Fibroblast of skin of right quadriceps (primary cell): Measurements from ENCODE around the gene CTNND2.
"Not testable (repeated sequence)": the region's sequence is repeated elsewhere in the genome, so short reads cannot be mapped to it uniquely, and the experiment has no call there.

Experiments used
- DNase-seq: peaks from one replicate; pipeline ENCODE4 v3.0.0-alpha.2; 2013

The CTNND2 gene

DNA sequence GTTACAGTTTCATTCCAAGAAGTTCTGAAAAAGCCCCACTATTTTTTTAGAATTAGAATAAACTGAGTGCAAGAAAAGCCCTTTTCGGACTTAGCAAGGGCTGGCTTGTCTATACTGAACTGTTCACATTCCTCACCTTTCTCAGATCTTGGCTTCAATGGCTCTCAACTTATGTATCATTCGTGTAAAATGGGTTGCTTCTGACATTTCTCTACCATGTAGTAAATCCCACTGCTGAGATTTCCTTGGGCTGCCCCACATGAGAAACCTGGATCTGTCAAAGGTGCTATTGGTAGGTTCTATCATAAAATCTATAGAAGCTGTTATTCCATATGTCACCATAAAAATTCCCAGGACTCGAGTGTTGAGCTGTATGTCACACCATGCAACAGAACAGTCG is 454.3 kb downstream of the CTNND2 start:
- DNase-seq = no peak

DNA sequence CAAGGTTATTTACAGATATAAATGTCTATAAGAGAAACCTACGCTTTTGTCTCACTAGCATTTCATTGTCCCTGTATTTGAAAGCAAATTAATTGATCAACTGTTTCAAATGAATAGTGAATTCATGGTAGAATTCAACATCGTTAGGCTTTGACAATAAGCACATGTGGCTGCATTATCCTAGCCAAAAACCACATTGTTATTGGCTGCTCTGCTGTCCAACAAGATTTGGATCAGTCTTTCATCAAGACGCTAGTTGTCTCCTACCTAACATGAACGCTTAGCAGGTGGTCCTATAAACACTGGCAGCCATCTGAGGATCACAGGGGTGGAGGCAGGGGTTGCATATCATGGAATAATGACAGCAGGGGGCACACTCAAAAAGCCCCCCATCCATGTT is 455.0 kb downstream of the CTNND2 start:
- DNase-seq = no peak

DNA sequence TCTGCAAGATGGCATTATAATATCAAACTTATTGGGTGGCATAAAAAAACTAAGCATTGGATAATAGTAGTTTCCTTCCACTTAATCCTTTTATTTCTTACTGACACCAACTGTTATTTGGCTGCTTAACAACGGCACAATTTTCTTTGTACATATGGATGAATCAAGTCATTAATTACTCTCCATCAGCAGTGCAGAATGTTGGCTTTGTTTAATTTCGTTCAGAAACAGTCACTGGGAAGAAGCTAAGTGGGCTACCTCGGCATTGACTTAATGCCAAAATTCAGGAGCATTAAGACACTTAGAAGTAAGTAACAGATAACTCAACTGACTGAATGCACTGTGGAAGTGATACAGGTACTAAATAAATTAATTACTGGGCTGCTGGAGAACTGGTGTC is 460.4 kb downstream of the CTNND2 start:
- no peak for DNase-seq

DNA sequence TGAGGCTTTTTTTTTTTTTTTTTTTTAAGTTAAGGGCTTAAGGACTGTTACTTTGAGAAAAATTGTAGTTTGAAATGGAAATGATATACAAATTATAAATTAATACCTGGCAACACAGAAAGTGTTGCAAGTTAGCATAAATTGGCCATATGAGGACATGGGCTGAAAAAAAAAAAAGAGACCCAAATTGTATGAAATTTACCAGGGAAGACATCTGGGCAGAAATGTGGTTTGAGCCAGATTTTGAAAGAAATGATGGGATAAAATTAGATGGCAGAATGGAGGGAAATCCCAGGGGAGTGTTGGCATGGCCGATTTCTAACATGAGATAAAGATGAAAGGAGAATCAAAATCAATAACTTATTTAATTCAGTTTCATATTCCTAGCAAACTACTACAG is 472.1 kb downstream of the CTNND2 start:
- no peak for DNase-seq

DNA sequence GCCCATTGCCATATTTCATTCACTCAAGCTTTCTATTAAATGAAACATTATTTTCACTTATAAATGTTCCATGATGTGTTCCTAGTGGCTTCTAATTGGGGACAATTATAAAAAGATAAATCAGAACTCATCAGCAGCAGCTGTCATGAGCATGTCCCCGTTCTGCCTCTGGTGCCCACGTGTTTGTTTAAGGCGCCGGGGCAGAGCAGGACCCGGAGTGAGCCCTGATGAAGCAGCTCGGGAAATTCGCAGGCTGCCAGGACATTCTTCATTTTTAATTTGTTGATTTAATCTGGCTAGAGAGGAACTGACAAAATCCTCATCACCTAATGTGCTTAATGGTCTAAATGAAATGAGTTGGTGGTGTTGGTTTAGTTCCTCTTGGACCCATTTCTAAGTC is 475.0 kb downstream of the CTNND2 start:
- DNase-seq = no peak

DNA sequence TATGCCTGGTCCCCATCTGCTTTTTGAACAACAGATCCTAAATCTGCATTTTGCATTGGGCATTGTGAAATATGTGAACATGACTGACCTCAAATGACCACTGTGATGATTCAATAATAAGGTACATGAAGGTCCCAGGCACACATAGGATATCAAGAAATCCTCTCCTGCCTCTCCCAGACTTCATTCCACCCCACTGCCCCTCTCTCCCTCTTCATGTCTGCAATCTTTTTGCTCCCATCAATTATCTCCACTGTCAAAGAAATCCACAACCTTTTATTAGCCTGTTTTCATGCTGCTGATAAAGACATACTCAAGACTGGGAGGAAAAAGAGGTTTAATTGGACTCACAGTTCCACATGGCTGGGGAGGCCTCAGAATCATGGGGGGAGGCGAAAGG is 476.7 kb downstream of the CTNND2 start:
- no peak for DNase-seq

DNA sequence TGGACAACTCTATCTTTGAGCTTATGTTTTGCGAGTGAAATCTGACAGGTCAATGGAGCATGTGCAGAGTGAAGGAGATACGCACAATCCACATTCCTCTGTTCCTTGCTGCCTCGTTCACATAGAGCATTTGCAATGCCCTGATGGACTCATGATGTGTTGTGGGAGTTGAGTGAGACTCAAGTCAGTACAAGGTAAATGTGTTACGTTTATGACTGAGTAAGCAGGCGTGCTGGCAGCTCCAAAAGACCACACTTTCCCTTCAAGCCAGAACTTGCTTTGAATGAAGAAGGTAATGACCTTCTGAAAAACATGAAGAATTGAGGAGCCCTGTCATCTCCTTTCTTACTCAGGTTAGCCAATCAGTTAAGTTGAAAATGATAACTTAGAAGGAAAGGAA is 477.8 kb downstream of the CTNND2 start:
- no peak for DNase-seq

DNA sequence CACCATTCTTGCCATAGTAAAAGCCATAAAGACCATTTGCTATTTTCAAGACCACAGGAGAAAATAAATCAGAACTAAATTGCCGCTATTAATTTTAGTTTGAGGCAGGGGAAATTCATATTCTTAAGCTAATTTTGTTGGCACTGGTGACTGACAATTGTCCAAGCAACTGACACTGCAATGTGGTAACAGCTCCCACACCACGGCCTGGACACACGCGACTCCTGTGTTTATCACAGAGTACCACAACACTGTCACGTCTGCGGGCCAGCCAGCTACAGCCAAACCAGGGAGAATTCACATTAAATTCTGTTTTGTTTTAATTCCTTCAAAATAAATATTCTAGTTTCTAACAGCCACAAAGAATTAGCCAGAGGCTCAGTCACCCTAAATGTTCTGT is 481.9 kb downstream of the CTNND2 start:
- no peak for DNase-seq

DNA sequence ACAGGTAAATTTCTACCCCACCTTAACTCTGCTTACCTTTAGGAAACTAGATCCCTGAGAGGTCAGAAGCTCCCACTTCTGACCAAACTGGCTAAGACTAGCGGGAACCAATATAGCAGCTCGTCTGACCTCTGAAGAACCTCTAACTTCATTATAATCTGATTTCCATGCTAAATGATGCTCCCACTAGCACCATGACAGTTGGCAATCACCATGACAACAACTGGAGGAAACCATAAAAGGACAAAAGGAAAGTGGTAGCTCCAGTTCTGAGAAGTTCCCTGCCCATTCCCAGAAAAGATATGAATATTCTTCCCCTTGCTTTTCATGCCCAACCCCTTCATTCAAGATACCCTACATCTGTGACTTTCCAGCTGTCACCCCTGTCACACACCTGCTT is 483.3 kb downstream of the CTNND2 start:
- no peak for DNase-seq

DNA sequence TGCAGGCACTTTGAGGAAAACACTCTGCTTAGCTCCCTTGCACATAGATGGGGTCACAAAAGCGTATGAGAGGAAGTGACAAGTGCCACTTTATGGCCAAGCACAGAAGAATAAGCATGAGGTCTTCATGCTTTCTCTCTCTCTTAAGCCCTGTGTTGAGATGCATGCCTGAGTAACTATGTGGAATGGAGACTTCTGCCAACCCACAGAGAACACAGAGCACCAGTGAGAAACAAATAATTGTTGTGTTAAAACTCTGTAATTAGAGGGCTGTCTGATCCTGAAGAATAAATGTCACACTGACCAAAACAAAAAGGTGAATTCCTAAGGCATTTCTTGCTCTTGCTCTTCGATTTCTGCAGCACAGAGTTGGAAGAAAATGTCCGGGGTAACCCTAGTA is 488.5 kb downstream of the CTNND2 start:
- no peak for DNase-seq

DNA sequence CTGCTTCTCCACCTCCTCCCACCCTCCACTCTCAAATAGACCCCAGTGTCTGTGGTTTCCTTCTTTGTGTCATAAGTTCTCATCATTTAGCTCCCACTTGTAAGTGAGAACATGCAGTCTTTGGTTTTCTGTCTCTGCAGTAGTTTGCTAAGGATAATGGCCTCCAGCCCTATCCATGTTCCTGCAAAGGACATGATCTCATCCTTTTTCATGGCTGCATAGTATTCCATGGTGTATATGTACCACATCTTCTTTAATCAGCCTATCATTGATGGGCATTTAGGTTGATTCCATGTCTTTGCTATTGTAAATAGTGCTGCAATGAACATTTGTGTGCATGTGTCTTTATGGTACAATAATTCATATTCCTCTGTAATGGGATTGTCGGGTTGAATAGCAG is 489.5 kb downstream of the CTNND2 start:
- DNase-seq = not testable (repeated sequence)

DNA sequence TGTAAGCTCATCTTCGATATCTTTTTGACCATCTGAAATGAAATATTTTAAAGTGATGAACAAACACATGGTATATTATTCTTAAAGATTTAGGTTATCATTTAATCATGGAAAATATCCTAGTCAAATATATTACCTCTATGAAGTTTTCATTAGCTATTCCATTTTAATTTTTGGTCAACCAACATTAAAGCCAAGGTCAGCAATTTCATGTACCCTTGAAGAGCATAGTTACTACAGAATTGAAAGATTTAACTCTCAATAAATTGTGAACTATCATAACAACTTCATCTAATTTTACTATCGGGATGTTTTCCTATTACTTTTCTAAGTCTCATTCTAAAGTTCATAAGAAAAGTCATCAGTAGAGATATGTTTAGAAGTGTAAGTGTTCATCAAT is 492.6 kb downstream of the CTNND2 start:
- no peak for DNase-seq

DNA sequence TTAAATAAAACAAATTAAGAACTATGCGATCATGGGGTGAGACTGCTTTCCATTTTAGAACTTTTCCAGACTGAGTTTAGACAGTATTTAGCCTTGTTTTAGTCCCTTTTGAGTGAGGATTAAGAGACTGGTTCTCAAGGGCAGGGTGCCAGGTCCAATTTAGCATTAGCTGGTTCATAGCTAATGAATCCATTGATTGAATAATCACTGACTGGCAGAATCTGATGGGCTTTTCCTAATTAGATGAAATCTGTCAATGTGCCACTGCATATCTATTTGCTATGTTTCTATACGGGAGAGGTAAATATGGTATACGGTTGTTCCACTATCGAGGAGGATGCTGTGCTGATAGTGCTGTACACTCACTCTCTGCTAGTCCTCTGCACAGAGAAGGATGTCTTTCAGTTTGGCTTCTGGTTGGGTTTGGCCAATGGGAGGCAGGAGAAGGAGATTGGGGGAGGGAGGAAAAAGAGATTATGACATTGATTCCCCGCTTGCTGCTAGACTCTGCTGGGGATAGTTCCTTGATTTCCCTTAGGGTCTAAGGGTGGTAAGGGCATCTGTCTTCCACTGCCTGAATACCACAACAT is 496.6 kb downstream of the CTNND2 start:
- DNase-seq = no peak

DNA sequence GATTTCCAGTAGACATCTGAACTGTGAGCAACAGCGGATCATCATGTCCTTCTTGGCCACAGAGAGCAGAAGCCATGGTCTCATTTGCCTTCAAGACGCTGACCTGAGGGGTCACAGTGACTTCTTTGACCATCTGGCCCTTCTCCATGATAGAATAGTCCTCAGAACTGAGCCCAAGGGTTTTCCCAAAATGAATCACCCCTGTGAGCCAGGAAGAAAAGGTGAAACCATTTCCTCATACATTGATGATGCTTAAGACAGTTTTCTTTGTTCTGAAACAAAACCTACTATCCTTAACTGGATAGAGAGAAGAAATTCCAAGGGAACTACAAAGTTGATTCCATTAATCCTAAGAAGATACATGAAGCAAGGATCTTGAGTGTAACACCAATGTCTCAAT is 503.9 kb downstream of the CTNND2 start:
- DNase-seq = no peak

DNA sequence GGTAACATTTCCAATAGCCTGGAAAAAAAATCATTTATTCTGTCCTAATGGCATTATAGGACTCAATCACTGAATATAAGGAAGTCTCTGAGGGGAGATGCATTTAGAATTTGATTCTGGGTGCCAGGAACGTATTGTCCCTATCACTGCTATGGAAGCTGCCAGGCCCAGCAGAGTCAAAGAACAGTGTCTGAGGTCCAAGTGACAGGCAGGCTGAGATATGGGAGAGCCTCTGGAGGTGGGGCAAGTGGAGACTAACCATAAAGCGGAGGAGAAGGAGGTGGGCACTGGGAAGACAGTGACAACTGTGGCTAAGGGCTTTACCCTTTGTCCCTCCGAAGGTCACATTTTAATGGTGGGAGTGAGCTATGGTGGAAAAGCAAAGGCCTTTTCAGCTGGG is 505.5 kb downstream of the CTNND2 start:
- DNase-seq = no peak

DNA sequence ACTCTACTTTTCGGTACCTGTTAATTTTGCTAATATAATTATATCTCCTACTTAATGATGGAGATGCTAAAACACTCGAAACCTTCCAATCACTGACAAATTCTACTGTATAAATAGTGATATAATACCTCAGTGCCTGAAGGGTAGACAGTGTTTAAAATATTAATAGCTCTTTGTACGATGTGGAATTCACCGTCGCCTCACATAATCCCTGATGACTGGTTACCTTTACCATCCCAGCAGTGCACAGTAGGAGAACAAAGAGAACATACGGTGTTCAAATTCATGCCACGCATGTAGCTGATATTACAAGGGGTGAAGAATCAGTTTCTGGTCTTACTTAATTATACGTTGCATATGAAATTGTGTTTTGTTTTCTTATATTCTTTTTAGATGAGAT is 506.7 kb downstream of the CTNND2 start:
- DNase-seq = no peak

DNA sequence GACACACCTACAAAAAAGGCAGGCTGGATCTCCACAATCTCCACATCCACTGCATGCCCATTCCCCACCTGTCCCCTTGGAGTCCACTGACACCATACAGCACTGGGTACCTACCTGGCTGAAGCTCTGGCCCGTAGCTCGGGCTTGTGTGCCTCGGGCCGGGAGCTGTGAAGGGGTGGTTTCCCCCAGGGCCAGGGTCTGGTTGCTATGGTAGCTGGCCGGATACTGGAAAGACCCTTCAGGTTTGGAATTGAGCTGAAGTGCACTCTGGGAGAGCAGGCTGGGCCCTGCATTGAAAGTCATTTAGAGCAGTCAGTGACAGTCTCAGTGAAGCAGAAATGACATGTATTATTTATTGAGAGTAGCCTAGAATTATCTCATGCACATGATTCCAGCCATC is 507.3 kb downstream of the CTNND2 start:
- no peak for DNase-seq

DNA sequence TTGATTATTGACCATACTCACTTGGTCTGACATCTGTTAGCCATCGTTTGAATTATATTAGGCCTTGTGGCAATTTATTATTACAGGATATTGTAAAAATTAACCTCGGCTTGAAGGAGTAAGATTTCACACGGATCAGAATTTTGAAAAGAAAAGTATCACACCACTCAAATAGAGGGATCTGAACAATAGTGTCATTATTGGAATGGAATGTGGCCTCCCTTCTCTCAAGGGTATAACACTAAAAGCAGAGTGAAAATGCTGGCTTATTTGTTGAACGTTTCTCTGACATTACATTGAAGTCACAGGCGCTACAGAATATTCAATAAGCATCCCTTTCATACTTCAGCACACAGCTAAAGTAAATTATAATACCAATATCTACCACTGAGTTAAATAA is 509.3 kb downstream of the CTNND2 start:
- DNase-seq = no peak

DNA sequence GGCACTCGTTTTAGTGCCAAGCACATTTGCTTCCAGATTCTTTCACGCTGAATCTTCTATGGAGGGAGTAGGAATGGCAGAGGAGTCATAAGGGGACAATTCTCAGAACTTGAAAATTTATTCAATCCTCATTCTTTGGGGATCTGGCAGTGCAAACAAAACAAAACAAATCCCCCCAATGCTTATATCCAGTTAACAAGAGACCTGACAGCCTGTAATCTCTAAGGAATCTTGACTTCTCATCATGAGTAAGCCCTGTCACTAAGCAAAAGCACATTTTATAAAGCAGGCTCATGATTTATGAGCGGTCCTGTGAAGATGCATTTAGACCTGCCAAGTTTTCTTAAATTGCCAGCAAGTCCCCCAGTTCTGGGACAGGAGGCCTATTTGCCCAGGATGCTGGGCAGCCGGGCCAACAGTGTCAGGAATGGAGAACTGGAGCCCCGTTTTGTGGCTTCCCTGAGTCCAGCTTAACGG is 513.9 kb downstream of the CTNND2 start:
- DNase-seq = peak; percentile 81

DNA sequence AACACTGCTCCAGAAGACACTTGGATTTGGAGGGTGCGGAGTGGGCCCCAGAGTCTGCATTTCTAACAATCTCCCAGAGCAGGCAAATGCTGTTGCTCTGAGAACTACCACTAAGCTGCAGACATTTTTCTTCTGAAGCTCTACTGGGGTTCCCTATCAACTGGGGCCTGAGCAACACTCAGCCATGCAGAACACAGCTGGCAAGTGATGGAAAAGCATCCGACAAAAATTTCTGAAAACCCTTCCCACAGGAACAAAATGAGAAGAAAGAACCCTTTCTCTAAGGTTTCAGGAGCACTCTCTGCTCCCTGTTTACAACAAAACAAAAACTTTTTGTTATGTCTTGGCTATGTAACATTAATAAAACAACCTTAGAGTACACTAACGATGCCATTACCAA is 516.9 kb downstream of the CTNND2 start:
- DNase-seq = no peak

DNA sequence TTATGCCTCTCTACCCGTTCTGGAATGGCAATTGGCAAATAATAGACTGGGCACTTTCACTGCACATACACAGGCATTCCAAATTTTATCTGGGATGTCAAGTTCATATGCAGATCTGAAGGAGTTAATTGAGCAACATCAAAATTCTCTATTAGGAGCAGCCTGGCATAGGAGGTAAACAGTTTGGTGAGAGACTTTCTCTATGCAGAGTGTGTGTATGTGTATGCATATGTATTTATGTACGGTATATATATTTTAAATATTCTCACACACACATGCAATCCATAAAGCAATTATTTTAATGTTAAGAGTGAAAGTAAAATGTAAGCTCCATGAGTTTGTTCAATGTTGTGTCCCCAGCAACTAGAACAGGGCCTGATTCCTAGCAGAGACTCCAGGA is 517.8 kb downstream of the CTNND2 start:
- DNase-seq = no peak

DNA sequence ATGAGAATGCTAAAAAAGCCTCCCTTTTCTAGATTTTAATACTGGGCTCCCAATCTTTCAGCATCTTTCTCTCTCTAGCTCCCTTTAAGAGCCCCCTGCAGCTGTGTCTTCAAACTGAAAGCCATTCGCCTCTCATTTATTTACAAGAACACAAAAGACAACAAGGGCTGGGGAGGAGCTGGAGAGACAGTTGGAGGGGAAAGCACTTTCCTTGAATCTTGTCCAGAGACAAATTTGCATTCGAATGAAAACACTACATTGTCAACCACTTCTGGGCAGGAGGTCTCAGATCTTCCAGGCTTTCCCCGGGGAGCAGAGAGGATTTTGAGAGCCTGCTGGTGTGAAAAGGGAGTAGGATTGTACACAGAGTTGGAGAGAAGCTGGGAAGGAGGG is 518.3 kb downstream of the CTNND2 start:
- no peak for DNase-seq

DNA sequence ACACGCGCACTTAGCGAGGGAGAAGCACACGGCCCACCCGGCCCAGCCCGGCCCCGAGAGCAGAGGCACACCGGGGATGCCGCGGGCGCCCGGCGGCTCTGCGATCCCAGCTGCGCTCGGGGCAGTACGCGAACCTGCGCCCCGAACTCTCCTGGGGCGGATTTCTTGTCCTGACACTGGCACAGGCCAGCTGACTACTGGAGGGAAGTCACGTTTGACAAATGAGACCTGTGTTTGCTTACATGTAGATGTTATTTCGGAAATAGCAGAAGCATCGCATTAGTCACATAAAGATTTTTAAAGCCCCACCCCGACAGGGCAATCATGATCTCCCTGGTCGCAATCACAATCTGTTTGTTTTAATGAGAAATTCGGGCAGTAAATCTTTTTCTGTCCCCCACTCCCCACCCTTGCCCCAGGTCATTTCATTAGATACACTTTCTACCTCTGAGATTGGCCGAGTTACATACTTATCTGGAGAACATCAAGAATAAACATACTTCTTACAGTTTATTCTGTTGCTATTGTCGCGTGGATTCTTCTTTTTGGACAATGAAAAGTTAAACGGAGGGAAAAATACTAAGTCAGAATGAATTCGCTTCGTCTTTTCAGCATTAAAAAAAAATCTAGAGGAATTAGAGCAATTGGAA is 518.9 kb downstream of the CTNND2 start:
- no peak for DNase-seq

DNA sequence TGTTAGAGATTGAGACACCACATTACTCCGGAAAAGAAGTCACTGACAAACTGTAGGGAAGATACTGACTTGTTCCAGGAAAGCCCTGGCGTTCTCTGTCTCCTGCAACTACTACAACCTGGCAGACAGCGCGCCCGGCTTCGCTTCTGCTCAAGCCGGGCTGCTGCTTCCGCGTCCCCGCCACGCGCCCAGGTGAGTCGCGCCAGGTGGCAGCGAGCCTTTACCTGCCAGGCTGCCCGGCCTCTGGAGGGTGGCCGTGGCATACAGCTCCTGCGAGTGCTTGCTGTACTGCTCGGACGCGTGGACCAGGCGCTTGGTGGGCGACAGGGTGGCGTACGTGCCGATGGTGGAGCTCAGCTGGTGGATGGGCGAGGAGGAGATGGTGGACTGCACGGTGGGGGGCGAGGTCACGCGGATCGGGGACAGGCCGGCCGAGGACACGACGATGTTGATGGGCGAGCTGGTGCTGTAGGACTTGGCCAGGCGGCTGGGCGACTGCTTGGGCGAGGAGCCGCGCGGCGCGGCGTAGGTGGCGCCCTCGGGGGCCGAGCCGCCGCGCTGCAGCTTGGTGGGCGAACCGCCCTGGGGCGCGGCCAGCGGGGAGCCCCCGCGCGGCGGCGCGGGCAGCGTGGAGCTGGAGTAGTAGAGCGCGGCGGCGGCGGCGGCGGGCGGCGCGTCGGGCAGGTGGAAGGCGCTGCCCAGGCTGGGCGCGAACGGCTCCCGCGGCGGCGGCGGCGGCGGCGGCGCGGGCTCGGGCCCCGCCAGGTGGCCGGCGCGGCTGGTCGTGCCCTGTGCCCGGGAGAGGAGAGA is 519.6 kb downstream of the CTNND2 start:
- DNase-seq = no peak
